Panc1 (cell line): ENCODE measurements around the gene DNAH7. TPM values are rescaled to one million over a fixed set of nuclear protein-coding genes. Genes with fewer than 3 reads are reported as not detected.

Experiments
- ATAC-seq: fragments of 200-7000 bp; cut with Tn5 transposase; 2 replicates; pipeline ENCODE4 v1.9.1; 2020; ENCODE audit warnings: mild to moderate bottlenecking, moderate library complexity
- Bru-seq: library from RNA; stranded (reverse); fragments of 400-500 nt; gene quantifications from one replicate; lab custom pipeline; 2021; lab: Mats Ljungman, UMichigan
- BruChase-seq, 2 experiments: library from RNA; stranded (reverse); fragments of 400-500 nt; gene quantifications; one replicate each; lab custom pipeline; 2021; lab: Mats Ljungman, UMichigan
- BruUV-seq: library from RNA; stranded (reverse); fragments of 400-500 nt; replicated peaks from 2 replicates; lab custom pipeline; 2021; lab: Mats Ljungman, UMichigan
- CTCF ChIA-PET: fragments of 300-600 bp; sonication (Branson Sonifier 250); formaldehyde crosslinking; loops from one replicate; lab custom pipeline; 2022; ENCODE audit warnings: antibody characterized with exemption; lab: Charles Lee
- POLR2A ChIA-PET: fragments of 300-600 bp; sonication (Branson Sonifier 250); formaldehyde crosslinking; loops from one replicate; lab custom pipeline; 2022; ENCODE audit warnings: antibody characterized with exemption; lab: Charles Lee
- DNase-seq: peaks from one replicate; pipeline ENCODE4 v3.0.0-alpha.2; 2010; ENCODE audit warnings: low read depth, low spot score
- H3K27ac ChIP-seq: 2 replicates; pipeline ENCODE4 v1.5.1; 2011; ENCODE audit warnings: mild to moderate bottlenecking, low read length, inconsistent platforms
- H3K27me3 ChIP-seq: fragments of 200-500 bp; sonication (Bioruptor generic); 2 replicates; pipeline ENCODE4 v1.6.0; 2014; ENCODE audit warnings: low read length, inconsistent platforms; ENCODE audit not compliant: control insufficient read depth, insufficient read depth
- H3K36me3 ChIP-seq: fragments of 200-500 bp; sonication (Bioruptor generic); 2 replicates; pipeline ENCODE4 v1.5.1; 2014; ENCODE audit warnings: inconsistent platforms, mild to moderate bottlenecking, low read length, moderate library complexity; ENCODE audit not compliant: control insufficient read depth, insufficient read depth
- H3K4me1 ChIP-seq: 2 replicates; pipeline ENCODE4 v1.5.1; 2011; ENCODE audit warnings: inconsistent platforms, mild to moderate bottlenecking, low read length, moderate library complexity; ENCODE audit not compliant: control insufficient read depth, insufficient read depth
- H3K4me3 ChIP-seq, 2 experiments: 2 replicates each; pipeline ENCODE4 v1.5.1; 2011 to 2012; ENCODE audit warnings: low read depth in 2 of 2, low read length in 2 of 2, mild to moderate bottlenecking in 2 of 2, inconsistent platforms in 1 of 2, moderate library complexity in 1 of 2
- H3K9me3 ChIP-seq: fragments of 200-500 bp; sonication (Bioruptor generic); 2 replicates; pipeline ENCODE4 v1.5.1; 2014; ENCODE audit warnings: low read depth, mild to moderate bottlenecking, inconsistent platforms, low read length, moderate library complexity; ENCODE audit not compliant: control insufficient read depth, insufficient read depth
- POLR2AphosphoS5 ChIP-seq: IDR thresholded peaks from 2 replicates; pipeline ENCODE4 v1.6.1; 2012; ENCODE audit warnings: mild to moderate bottlenecking, low read depth, low read length, moderate library complexity
- SIN3A ChIP-seq: IDR thresholded peaks from 2 replicates; pipeline ENCODE4 v1.6.1; 2012; ENCODE audit warnings: low read depth, mild to moderate bottlenecking, low read length, moderate library complexity, borderline replicate concordance; ENCODE audit not compliant: insufficient read depth
- TCF7L2 ChIP-seq: IDR thresholded peaks from 2 replicates; pipeline ENCODE4 v1.6.1; 2011; ENCODE audit warnings: mild to moderate bottlenecking, low read depth, low read length, inconsistent platforms
- in situ Hi-C: cut with HindIII; loops from 2 replicates; pipeline ENCODE4 v1.10.0; 2016; ENCODE audit warnings: low sequenced_read_pairs, low pct_unique_long_range_greater_than_20kb
- intact Hi-C: fragments of 100-400 bp; cut with micrococcal nuclease; formaldehyde crosslinking; loops from one replicate; pipeline ENCODE4 v1.10.0; 2022; ENCODE audit not compliant: unreplicated experiment
- long read RNA-seq: library from polyadenylated mRNA; unstranded; transcript quantifications from one replicate; pipeline ENCODE4 v2.0.0, GENCODE V29; 2021; ENCODE audit not compliant: unreplicated experiment
- polyA plus RNA-seq: library from polyadenylated mRNA; unstranded; fragments of >200 nt; gene quantifications from one replicate; pipeline ENCODE4 v1.2.1, GENCODE V29; 2012; ENCODE audit warnings: missing spikeins; ENCODE audit not compliant: insufficient read length
- total RNA-seq: library from RNA; stranded (reverse); gene quantifications from one replicate; pipeline ENCODE4 v1.2.1, GENCODE V29; 2021; ENCODE audit not compliant: unreplicated experiment
- TF ChIP-seq, protein P1 (sequence below), 2 experiments: IDR thresholded peaks; 2 replicates each; pipeline ENCODE4 v1.6.1; 2011 to 2012; ENCODE audit warnings: low read depth in 2 of 2, control low read depth in 1 of 2, low read length in 1 of 2, mild to moderate bottlenecking in 1 of 2, moderate library complexity in 1 of 2; ENCODE audit not compliant: insufficient read depth in 1 of 2
- TF ChIP-seq, protein P2 (sequence below): fragments of 450-650 bp; IDR thresholded peaks from 2 replicates; pipeline ENCODE4 v1.5.1; 2017; ENCODE audit warnings: mild to moderate bottlenecking

Gene DNAH7
- total RNA-seq (0.98 TPM), Bru-seq, nascent RNA (percentile 28 among the genes with signal in this experiment), BruChase-seq, experiment 1, labeled RNA remaining after a 2-hour chase (percentile 29 among the genes with signal in this experiment), BruChase-seq, experiment 2, labeled RNA remaining after a 6-hour chase (percentile 23 among the genes with signal in this experiment)
- 0.30 TPM for polyA plus RNA-seq
- long read RNA-seq, partial matches to known transcripts = 0 of 2 reads
- long read RNA-seq, other reads (novel, unspliced or antisense) = 2 of 2 reads

DNA sequence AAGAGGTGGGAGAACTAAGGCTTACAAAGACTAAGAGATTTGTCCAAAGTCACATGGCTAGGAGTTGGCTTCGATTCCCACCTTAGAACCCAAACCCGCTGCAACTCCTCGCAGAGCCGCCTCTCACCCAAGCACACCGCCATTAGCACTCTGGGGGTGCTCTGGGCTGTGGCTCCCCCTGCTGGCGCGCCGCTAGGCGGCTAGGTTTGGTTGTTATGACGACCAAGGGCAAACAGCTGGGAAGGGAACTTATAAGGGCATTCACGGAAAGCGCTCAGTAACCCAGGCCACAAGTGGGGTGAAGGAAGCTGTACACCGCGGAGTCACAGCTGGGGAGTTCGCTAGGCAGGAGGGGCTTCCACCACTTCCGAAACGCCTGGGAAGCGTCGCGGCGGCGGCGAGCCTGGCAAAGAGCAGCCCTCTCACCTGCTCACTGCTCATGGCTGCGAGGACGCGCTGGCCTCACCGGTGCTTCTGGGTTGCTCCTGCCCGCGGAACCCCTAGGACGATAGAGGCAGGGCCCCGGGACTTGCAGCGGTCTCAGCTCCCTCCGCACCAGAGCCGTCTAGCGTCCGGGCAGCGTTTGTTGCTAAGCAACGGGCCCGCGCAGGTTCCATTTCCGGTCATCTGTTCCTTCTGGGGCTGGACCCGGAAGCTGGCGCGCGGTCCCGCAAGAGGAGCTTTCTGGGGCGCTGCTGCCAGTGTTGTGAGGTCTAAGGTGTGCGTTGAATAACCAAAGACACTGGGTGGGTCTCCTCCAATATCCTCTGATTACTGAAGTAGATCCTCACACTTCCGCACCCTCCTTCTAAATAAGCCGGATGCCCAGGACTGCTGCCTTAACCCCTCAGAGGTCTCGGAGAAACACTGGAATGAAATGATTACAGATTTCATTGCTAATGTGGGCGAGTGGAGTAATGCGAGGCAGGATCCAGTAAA is at the start of gene DNAH7:
Gene DNAH7 (minus strand): TSS at position 567 of the 939 bp plus-strand sequence. CDS start 126 bp downstream, at position 441.
- POLR2A ChIA-PET = interaction anchor here (0.6 kb wide), 1 partner anchor 272 kb away, joined by 3 read pairs; no protein-coding TSS in a partner anchor
- H3K9me3 ChIP-seq = no peaks in the 10 kb centered on the region
- in situ Hi-C loops (no loop called here), intact Hi-C loops (loop anchor here (5.0 to 10.0 kb wide), 3 partner anchors 126 to 754 kb away; no protein-coding TSS in a partner anchor)
- H3K4me3 ChIP-seq = peak within 1 kb of the TSS; percentile 85 to 86
- TF ChIP-seq SIN3A = peak; percentile 99
- 0 out of 2 replicates have a peak, but pooled peaks have one; percentile 33 for TF ChIP-seq TCF7L2
- TF ChIP-seq, protein P1, sequence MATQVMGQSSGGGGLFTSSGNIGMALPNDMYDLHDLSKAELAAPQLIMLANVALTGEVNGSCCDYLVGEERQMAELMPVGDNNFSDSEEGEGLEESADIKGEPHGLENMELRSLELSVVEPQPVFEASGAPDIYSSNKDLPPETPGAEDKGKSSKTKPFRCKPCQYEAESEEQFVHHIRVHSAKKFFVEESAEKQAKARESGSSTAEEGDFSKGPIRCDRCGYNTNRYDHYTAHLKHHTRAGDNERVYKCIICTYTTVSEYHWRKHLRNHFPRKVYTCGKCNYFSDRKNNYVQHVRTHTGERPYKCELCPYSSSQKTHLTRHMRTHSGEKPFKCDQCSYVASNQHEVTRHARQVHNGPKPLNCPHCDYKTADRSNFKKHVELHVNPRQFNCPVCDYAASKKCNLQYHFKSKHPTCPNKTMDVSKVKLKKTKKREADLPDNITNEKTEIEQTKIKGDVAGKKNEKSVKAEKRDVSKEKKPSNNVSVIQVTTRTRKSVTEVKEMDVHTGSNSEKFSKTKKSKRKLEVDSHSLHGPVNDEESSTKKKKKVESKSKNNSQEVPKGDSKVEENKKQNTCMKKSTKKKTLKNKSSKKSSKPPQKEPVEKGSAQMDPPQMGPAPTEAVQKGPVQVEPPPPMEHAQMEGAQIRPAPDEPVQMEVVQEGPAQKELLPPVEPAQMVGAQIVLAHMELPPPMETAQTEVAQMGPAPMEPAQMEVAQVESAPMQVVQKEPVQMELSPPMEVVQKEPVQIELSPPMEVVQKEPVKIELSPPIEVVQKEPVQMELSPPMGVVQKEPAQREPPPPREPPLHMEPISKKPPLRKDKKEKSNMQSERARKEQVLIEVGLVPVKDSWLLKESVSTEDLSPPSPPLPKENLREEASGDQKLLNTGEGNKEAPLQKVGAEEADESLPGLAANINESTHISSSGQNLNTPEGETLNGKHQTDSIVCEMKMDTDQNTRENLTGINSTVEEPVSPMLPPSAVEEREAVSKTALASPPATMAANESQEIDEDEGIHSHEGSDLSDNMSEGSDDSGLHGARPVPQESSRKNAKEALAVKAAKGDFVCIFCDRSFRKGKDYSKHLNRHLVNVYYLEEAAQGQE (IDR thresholded peaks at IDR 0.05; ENCODE audit: insufficient read depth in 1 of 2, low read depth in 2 of 2, low read length in 1 of 2) = no peak
- peak; percentile 73 for TF ChIP-seq POLR2AphosphoS5
- TF ChIP-seq, protein P2, sequence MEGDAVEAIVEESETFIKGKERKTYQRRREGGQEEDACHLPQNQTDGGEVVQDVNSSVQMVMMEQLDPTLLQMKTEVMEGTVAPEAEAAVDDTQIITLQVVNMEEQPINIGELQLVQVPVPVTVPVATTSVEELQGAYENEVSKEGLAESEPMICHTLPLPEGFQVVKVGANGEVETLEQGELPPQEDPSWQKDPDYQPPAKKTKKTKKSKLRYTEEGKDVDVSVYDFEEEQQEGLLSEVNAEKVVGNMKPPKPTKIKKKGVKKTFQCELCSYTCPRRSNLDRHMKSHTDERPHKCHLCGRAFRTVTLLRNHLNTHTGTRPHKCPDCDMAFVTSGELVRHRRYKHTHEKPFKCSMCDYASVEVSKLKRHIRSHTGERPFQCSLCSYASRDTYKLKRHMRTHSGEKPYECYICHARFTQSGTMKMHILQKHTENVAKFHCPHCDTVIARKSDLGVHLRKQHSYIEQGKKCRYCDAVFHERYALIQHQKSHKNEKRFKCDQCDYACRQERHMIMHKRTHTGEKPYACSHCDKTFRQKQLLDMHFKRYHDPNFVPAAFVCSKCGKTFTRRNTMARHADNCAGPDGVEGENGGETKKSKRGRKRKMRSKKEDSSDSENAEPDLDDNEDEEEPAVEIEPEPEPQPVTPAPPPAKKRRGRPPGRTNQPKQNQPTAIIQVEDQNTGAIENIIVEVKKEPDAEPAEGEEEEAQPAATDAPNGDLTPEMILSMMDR = peak; percentile 98
- CTCF ChIA-PET = interaction anchor here (0.6 to 0.9 kb wide), 5 partner anchors 10 to 1067 kb away, joined by 3 read pairs; no protein-coding TSS in a partner anchor
- peak within 1 kb of the TSS; percentile 86 for H3K27ac ChIP-seq
- ATAC-seq = peak; percentile 98
- H3K36me3 ChIP-seq = no peaks in the 10 kb centered on the region
- H3K27me3 ChIP-seq = peaks cover 2% of the 10 kb centered on the region; the same call in 1 of the 2 replicates
- DNase-seq = peak; percentile 65
- BruUV-seq = no TSS peak
- H3K4me1 ChIP-seq = peaks cover 8% of the 10 kb centered on the region; the same call in 1 of the 2 replicates

DNA sequence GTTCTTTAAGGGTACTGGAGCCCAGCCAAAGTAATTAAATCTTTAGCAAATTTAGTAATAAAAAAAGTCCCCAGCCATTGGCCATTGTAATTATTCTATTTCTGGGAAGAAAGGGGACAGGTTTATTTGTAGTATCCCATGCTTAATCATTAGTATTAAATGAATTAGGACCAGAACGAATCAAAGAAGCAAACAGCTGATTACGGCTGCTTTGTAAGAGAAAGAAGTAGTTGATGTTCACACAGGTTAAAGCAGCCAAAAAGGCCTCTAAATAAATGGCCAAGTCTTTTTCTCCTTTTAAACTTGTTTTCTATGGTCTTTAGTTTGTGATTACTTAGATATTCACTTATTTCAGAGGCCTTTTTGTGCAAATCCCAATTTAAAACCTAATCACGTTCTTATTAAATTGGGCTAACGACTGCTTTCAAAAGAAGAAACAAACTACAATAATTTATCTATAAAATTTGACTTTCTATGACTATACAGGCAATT is 48.6 kb upstream of the DNAH7 start:
- H3K4me1 ChIP-seq = peaks cover 13% of the 10 kb centered on the region
- DNase-seq (no peak), ATAC-seq (no peak)
- ChIA-PET POLR2A (no interaction called here), CTCF (no interaction called here)
- no peak overlapping the region for H3K4me3 ChIP-seq
- H3K36me3 ChIP-seq = no peaks in the 10 kb centered on the region
- intact Hi-C loops = no loop called here
- no TSS peak for BruUV-seq
- H3K9me3 ChIP-seq = no peaks in the 10 kb centered on the region
- H3K27ac ChIP-seq = no peak overlapping the region
- TF ChIP-seq SIN3A (no peak), TCF7L2 (no peak), POLR2AphosphoS5 (no peak)
- TF ChIP-seq, protein P1 (IDR thresholded peaks at IDR 0.05; ENCODE audit: insufficient read depth in 1 of 2, low read depth in 2 of 2, low read length in 1 of 2) = no peak
- TF ChIP-seq, protein P2 = no peak
- no peaks in the 10 kb centered on the region for H3K27me3 ChIP-seq
- in situ Hi-C loops = no loop called here
